ENCODE results near the gene HNRNPL.
"Not testable (repeated sequence)": the region's sequence is repeated elsewhere in the genome, so short reads cannot be mapped to it uniquely, and the experiment has no call there.

DNA sequence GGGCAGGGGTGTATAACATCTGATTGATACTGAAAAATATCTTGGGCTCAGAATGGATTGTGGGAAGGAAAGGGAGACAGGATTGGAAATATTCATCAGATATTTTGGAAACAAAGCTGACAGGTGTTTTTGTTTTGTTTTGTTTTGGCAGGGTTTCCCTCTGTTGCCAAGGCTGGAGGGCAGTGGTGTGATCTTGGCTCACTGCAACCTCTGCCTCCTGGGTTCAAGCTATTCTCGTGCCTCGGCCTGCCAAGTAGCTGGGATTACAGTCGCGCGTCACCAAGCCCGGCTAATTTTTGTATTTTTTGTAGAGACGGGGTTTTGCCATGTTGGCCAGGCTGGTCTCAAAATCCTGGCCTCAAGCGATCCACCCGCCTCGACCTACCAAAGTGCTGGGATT, 23.6 kb upstream of the HNRNPL start:
- TF ChIP-seq POLR2AphosphoS5, TCF7L2 (IDR thresholded peaks at IDR 0.05; ENCODE audit: low read depth, low read length): not testable (repeated sequence)
- TF ChIP-seq, protein P1, sequence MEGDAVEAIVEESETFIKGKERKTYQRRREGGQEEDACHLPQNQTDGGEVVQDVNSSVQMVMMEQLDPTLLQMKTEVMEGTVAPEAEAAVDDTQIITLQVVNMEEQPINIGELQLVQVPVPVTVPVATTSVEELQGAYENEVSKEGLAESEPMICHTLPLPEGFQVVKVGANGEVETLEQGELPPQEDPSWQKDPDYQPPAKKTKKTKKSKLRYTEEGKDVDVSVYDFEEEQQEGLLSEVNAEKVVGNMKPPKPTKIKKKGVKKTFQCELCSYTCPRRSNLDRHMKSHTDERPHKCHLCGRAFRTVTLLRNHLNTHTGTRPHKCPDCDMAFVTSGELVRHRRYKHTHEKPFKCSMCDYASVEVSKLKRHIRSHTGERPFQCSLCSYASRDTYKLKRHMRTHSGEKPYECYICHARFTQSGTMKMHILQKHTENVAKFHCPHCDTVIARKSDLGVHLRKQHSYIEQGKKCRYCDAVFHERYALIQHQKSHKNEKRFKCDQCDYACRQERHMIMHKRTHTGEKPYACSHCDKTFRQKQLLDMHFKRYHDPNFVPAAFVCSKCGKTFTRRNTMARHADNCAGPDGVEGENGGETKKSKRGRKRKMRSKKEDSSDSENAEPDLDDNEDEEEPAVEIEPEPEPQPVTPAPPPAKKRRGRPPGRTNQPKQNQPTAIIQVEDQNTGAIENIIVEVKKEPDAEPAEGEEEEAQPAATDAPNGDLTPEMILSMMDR (IDR thresholded peaks at IDR 0.05), result not testable (repeated sequence)

Data from Panc1 (cell line).